HepG2 (cell line): ENCODE results near the gene TUT1. TPM values are rescaled to one million over a fixed set of nuclear protein-coding genes. Genes with fewer than 3 reads are reported as not detected.
A peak's percentile ranks its signal among the peaks of the same experiment; 100 is the strongest.

Experiments used
- CEBPB ChIP-seq: IDR thresholded peaks from 2 replicates; pipeline ENCODE4 v1.6.1; 2011; ENCODE audit warnings: low read depth, low read length, improper control_type of control experiment, borderline replicate concordance
- PRDM15 ChIP-seq: sonication (generic); formaldehyde crosslinking; IDR thresholded peaks from 2 replicates; pipeline ENCODE4 v1.4.0; 2020; ENCODE audit warnings: missing genetic modification reagents
- PRMT3 ChIP-seq: sonication (generic); formaldehyde crosslinking; IDR thresholded peaks from 2 replicates; pipeline ENCODE4 v1.8.1; 2022; ENCODE audit warnings: low read depth, mild to moderate bottlenecking, moderate library complexity, missing genetic modification reagents, borderline replicate concordance
- RFX5 ChIP-seq: IDR thresholded peaks from 2 replicates; pipeline ENCODE4 v1.6.1; 2011; ENCODE audit warnings: low read depth, low read length, improper control_type of control experiment
- SNAPC4 ChIP-seq: sonication (generic); formaldehyde crosslinking; IDR thresholded peaks from 2 replicates; pipeline ENCODE4 v1.4.0; 2020; ENCODE audit warnings: mild to moderate bottlenecking, missing genetic modification reagents
- SNRNP70 ChIP-seq: fragments of 200-400 bp; formaldehyde crosslinking; IDR thresholded peaks from 2 replicates; pipeline ENCODE4 v1.6.1; 2017; ENCODE audit warnings: mild to moderate bottlenecking, low read depth, low read length, moderate library complexity
- SP140L ChIP-seq: sonication (generic); formaldehyde crosslinking; IDR thresholded peaks from 2 replicates; pipeline ENCODE4 v1.4.0; 2020; ENCODE audit warnings: missing genetic modification reagents, borderline replicate concordance
- SSRP1 ChIP-seq: IDR thresholded peaks from 2 replicates; pipeline ENCODE4 v1.6.1; 2016; ENCODE audit warnings: control low read depth
- TBX2 ChIP-seq: sonication (generic); formaldehyde crosslinking; IDR thresholded peaks from 2 replicates; pipeline ENCODE4 v1.5.0; 2020; ENCODE audit warnings: missing genetic modification reagents, mild to moderate bottlenecking, borderline replicate concordance
- ZBED4 ChIP-seq: sonication (generic); formaldehyde crosslinking; IDR thresholded peaks from 2 replicates; pipeline ENCODE4 v1.4.0; 2020; ENCODE audit warnings: missing genetic modification reagents, borderline replicate concordance
- ZNF138 ChIP-seq: sonication (generic); formaldehyde crosslinking; IDR thresholded peaks from 2 replicates; pipeline ENCODE4 v1.5.0; 2020; ENCODE audit warnings: mild to moderate bottlenecking, low read depth, missing genetic modification reagents
- ZNF451 ChIP-seq: sonication (generic); formaldehyde crosslinking; IDR thresholded peaks from 2 replicates; pipeline ENCODE4 v1.5.0; 2020; ENCODE audit warnings: mild to moderate bottlenecking, missing genetic modification reagents
- ZNF557 ChIP-seq: sonication (generic); formaldehyde crosslinking; IDR thresholded peaks from 2 replicates; pipeline ENCODE4 v1.4.0; 2020; ENCODE audit warnings: missing genetic modification reagents
- polyA plus RNA-seq, 8 experiments: library from polyadenylated mRNA; depleted of rRNA in 3 of 8; stranded (reverse) in 7 of 8; unstranded in 1 of 8; fragments of >200 nt; fragmentation: Illumina TruSeq in 4 of 8; extraction: Trizol in 4 of 8; gene quantifications; 2 replicates each; pipeline versions ENCODE4 v1.2.1 to v1.2.3, GENCODE V29; 2011 to 2016; ENCODE audit warnings: low read depth in 4 of 8, missing spikeins in 1 of 8, mixed read lengths in 1 of 8; ENCODE audit not compliant: insufficient read depth in 1 of 8
- total RNA-seq, 5 experiments: library from RNA; depleted of rRNA; stranded (reverse); fragments of >200 nt; fragmentation: Illumina TruSeq; extraction: Trizol; gene quantifications; 2 replicates each; pipeline ENCODE4 v1.2.3, GENCODE V29; 2016; ENCODE audit warnings: low read depth in 1 of 5

TUT1 gene
- total and polyA plus RNA-seq, 2 of the 13 experiments (the other 11 are each of a cell fraction or from before 2014, with no cell fraction given): 9.7 to 14.3 TPM

GRCh38 chr11:62591448-62592145 lies at the start of gene TUT1 (continued):
- TF ChIP-seq SNAPC4 (CRISPR knock-in tag) (peak; percentile 99), CEBPB (peak; percentile 4; the same call in 1 of the 2 replicates), ZNF557 (CRISPR knock-in tag) (no peak), ZBED4 (CRISPR knock-in tag) (0 out of 2 replicates have a peak, but pooled peaks have one; percentile 52), PRDM15 (CRISPR knock-in tag) (no peak), ZNF138 (CRISPR knock-in tag) (no peak), ZNF451 (CRISPR knock-in tag) (0 out of 2 replicates have a peak, but pooled peaks have one; percentile 44), SNRNP70 (no peak), PRMT3 (CRISPR knock-in tag) (no peak), RFX5 (peak; percentile 75; the same call in 1 of the 2 replicates), SSRP1 (no peak), SP140L (CRISPR knock-in tag) (0 out of 2 replicates have a peak, but pooled peaks have one; percentile 76), TBX2 (CRISPR knock-in tag) (peak; percentile 89)
